Measurements from ENCODE around the gene ADCY9. TPM values are rescaled to one million over a fixed set of nuclear protein-coding genes. Genes with fewer than 3 reads are reported as not detected.
"Not testable (repeated sequence)": the region's sequence is repeated elsewhere in the genome, so short reads cannot be mapped to it uniquely, and the experiment has no call there.

Gene ADCY9
- total RNA-seq, 1 donor from 2014 or later = 49.6 TPM

DNA sequence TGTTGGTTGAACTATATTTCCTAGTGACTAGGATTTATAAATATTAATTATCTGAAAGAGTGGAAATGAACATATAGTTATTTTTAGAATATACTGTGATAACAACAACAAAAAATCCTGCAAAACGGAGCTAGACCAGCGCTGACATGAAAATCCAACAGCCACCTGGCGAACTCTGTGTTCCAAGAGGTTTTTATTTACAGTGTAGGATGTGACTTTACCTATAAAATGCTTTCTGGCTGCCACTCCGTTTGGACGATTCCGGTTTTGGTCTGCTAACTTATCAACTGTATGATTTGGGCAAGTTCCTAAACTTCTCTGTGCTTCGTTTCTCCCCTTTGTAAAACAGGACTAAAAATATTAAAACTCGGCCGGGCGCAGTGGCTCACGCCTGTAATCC, 73.7 kb downstream of the ADCY9 start:
- H3K9me3 ChIP-seq = no peaks in the 10 kb centered on the region
- no peak for TF ChIP-seq CTCF (IDR thresholded peaks at IDR 0.05)
- no peak for ATAC-seq
- H3K27ac ChIP-seq = no peak overlapping the region
- no peaks in the 10 kb centered on the region for H3K36me3 ChIP-seq
- no peak overlapping the region for H3K4me3 ChIP-seq
- H3K4me1 ChIP-seq = peaks cover 6% of the 10 kb centered on the region
- intact Hi-C loops (cut with DNase I) = no loop called here
- H3K27me3 ChIP-seq = no peaks in the 10 kb centered on the region
- no peak for DNase-seq

GRCh38 chr16:4038448-4038847, 77.8 kb downstream of the ADCY9 start:
- Histone ChIP-seq H3K9me3 (no peaks in the 10 kb centered on the region), H3K36me3 (peaks cover 6% of the 10 kb centered on the region), H3K4me3 (no peak overlapping the region), H3K27ac (no peak overlapping the region), H3K4me1 (no peaks in the 10 kb centered on the region), H3K27me3 (no peaks in the 10 kb centered on the region)
- ATAC-seq (no peak), DNase-seq (peak; percentile 18)
- intact Hi-C loops (cut with DNase I) = no loop called here
- no peak for TF ChIP-seq CTCF (IDR thresholded peaks at IDR 0.05)

DNA sequence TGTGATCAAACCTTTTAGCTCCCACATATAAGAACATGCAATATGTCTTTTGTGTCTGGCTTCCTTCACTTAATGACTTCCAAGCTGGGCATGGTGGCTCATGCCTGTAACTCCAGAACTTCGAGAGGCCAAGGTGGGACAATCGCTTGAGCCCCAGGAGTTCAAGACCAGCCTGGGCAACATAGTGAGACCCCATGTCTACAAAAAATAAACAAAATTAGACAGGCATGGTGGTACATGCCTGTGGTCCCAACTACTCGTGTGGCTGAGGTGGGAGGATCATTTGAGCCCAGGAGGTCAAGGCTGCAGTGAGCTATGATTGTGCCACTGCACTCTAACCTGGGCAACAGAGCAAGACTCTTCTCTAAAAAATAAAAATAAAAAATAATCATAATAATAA, 79.3 kb downstream of the ADCY9 start:
- H3K9me3 ChIP-seq; H3K36me3 ChIP-seq; H3K27me3 ChIP-seq; ATAC-seq; H3K4me1 ChIP-seq; H3K27ac ChIP-seq; H3K4me3 ChIP-seq; intact Hi-C loops (cut with DNase I): not testable (repeated sequence)
- DNase-seq = peak; percentile 10

- Histone ChIP-seq H3K4me3 (no peak overlapping the region), H3K27ac (no peak overlapping the region), H3K9me3 (no peaks in the 10 kb centered on the region), H3K27me3 (no peaks in the 10 kb centered on the region), H3K4me1 (peaks cover 10% of the 10 kb centered on the region), H3K36me3 (peaks cover 6% of the 10 kb centered on the region)
- TF ChIP-seq CTCF (IDR thresholded peaks at IDR 0.05) = no peak
- DNase-seq (no peak), ATAC-seq (no peak)
- intact Hi-C loops (cut with DNase I) = no loop called here
Observed at GRCh38 chr16:4034963-4035362, 81.3 kb downstream of the ADCY9 start.

DNA sequence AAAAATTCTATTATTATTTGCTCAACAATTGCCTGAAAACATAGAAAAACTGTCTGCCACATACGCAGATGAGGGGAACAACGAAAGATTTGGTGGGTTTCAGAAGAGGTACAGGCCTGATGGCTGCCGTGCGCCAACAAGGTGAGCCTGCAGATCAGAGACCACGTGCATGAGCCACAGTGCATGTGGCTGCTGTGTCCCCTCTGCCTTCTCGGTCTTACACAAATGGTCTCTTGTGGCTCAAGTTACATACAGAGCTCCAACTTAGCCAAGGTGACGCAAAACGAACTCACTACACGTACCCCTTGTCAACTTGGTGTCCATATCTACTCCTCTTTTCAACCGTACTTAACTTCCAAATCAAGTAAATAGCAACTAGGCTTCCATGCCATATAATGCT, 82.3 kb downstream of the ADCY9 start:
- intact Hi-C loops (cut with DNase I) = no loop called here
- ATAC-seq (no peak), DNase-seq (no peak)
- peaks cover 6% of the 10 kb centered on the region for H3K36me3 ChIP-seq
- no peak overlapping the region for H3K4me3 ChIP-seq
- H3K4me1 ChIP-seq = peaks cover 10% of the 10 kb centered on the region
- no peaks in the 10 kb centered on the region for H3K9me3 ChIP-seq
- no peak for TF ChIP-seq CTCF (IDR thresholded peaks at IDR 0.05)
- no peaks in the 10 kb centered on the region for H3K27me3 ChIP-seq
- no peak overlapping the region for H3K27ac ChIP-seq

DNA sequence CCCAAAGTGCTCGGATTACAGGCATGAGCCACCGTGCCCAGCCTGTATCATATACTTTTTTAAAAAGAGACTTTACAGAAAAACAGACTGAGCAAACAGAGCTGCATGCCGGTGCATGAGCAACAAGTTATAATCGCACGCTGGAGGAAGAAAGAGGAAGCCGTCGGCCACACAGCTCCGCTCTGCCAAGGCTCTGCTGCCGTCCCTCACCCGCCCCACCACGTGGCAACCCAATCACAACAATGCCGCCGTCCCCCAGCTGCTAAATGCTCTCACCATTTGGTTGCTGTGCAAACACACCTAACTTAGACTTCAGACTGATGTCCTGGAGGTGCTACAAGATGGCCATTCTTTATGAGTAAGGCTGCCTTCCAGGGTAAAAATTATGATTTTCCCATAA, 83.5 kb downstream of the ADCY9 start:
- intact Hi-C loops (cut with DNase I) = no loop called here
- DNase-seq (peak; percentile 78), ATAC-seq (peak; percentile 92)
- no peak for TF ChIP-seq CTCF (IDR thresholded peaks at IDR 0.05)
- Histone ChIP-seq H3K4me3 (no peak overlapping the region), H3K9me3 (no peaks in the 10 kb centered on the region), H3K36me3 (peaks cover 6% of the 10 kb centered on the region), H3K4me1 (peaks cover 10% of the 10 kb centered on the region), H3K27me3 (no peaks in the 10 kb centered on the region), H3K27ac (no peak overlapping the region)

All from upper lobe of right lung (tissue), 1 donor.